KG1 (cell line): ENCODE results near the gene SERPINB12.
A peak's percentile ranks its signal among the peaks of the same experiment; 100 is the strongest.

Source experiments
- DNase-seq: peaks from one replicate; lab custom pipeline; 2025; lab: John Stamatoyannopoulos, UW

SERPINB12 gene

GRCh38 chr18:63542069-63542468 is at the start of gene SERPINB12:
Gene SERPINB12 (plus strand): TSS chr18:63542369. CDS start chr18:63556160, 13,791 bp downstream.
- DNase-seq: no peak

GRCh38 chr18:63492851-63493250 is 49.3 kb upstream of the SERPINB12 start:
- no peak for DNase-seq

- DNase-seq: no peak
These were observed 46.5 kb upstream of the SERPINB12 start for GRCh38 chr18:63495675-63496074.

- DNase-seq: peak; percentile 30
These were observed 36.4 kb upstream of the SERPINB12 start for GRCh38 chr18:63505566-63506335.

GRCh38 chr18:63506336-63506646 is 35.9 kb upstream of the SERPINB12 start:
- no peak for DNase-seq

- no peak for DNase-seq
These were observed 33.6 kb upstream of the SERPINB12 start for GRCh38 chr18:63508596-63508995.

GRCh38 chr18:63511285-63511684 is 30.9 kb upstream of the SERPINB12 start:
- no peak for DNase-seq

- no peak for DNase-seq
These were observed 27.8 kb upstream of the SERPINB12 start for GRCh38 chr18:63514326-63514725.

GRCh38 chr18:63514888-63515678 is 27.1 kb upstream of the SERPINB12 start:
- no peak for DNase-seq

- DNase-seq: no peak
These were observed 26.4 kb upstream of the SERPINB12 start for GRCh38 chr18:63515801-63516200.

GRCh38 chr18:63518178-63519012 is 23.8 kb upstream of the SERPINB12 start:
- DNase-seq: peak; percentile 62

GRCh38 chr18:63520053-63520685 is 22.0 kb upstream of the SERPINB12 start:
- no peak for DNase-seq

GRCh38 chr18:63523660-63524059 is 18.5 kb upstream of the SERPINB12 start:
- DNase-seq: no peak

- DNase-seq: no peak
These were observed 14.9 kb upstream of the SERPINB12 start for GRCh38 chr18:63527251-63527650.

- DNase-seq: no peak
These were observed 13.2 kb upstream of the SERPINB12 start for GRCh38 chr18:63528863-63529492.

GRCh38 chr18:63532471-63532870 is 9.7 kb upstream of the SERPINB12 start:
- no peak for DNase-seq

- DNase-seq: no peak
These were observed 7.6 kb upstream of the SERPINB12 start for GRCh38 chr18:63534615-63535014.

- DNase-seq: no peak
These were observed 2.2 kb upstream of the SERPINB12 start for GRCh38 chr18:63539904-63540510.

GRCh38 chr18:63544017-63544416 is 1.8 kb downstream of the SERPINB12 start:
- DNase-seq: no peak

GRCh38 chr18:63545000-63545399 is 2.8 kb downstream of the SERPINB12 start:
- DNase-seq: no peak

- DNase-seq: no peak
These were observed 7.9 kb downstream of the SERPINB12 start for GRCh38 chr18:63550068-63550467.
